ENCODE data around the gene OTUD4. TPM values are rescaled to one million over a fixed set of nuclear protein-coding genes. Genes with fewer than 3 reads are reported as not detected.

The OTUD4 gene
- polyA plus RNA-seq, 3 donors, result 7.5 to 14.4 (median 9.0) TPM

DNA sequence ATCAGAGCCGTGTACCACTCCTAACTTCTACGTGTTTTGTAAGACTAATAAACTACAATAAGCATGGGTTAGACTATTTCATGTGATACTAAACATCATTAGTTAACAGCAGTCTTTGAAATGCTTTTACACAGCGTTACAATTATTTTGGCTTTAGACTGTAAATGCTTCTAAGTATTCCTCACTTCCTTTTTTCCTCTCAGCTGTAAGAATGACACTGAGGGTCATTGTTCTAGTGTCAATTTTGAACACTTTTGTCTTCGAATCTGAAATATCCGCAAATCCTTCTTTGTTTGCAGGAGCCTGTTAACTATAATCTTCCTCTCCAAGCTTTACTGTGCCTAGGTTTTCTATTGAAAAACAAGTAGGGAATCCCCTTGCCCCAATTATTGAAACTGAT lies 80.7 kb downstream of the OTUD4 start:
- H3K9me3 ChIP-seq (replicated peaks in 1 of 2; ENCODE audit: control insufficient read depth in 1 of 2, insufficient read depth in 1 of 2, low read length in 2 of 2), result no peaks in the 10 kb centered on the region
- no CpG with 5 or more reads among the region's 5 CpGs for WGBS (ENCODE audit: insufficient coverage)
- peaks cover 33 to 43% of the 10 kb centered on the region in 2 donors for H3K4me1 ChIP-seq (ENCODE audit: control insufficient read depth in 1 of 2, insufficient read depth in 2 of 2, low read length in 2 of 2)
- H3K27ac ChIP-seq (ENCODE audit: low read depth in 1 of 2, low read length in 2 of 2), result peak overlapping the region in 1 of 2 donors; percentile 98
- intact Hi-C loops (cut with micrococcal nuclease), result loop anchor here in 1 of 2 donors (10.0 kb wide), 2 partner anchors 85 to 1585 kb away; partner anchors contain the start of genes OTUD4 and SMARCA5
- H4K20me1 ChIP-seq (ENCODE audit: insufficient read depth, low read length), result peaks cover 4% of the 10 kb centered on the region
- peaks cover 16 to 19% of the 10 kb centered on the region in 2 donors for H3K36me3 ChIP-seq (replicated peaks in 1 of 2; ENCODE audit: control insufficient read depth in 1 of 2, insufficient read depth in 2 of 2, low read length in 2 of 2)
- H3K4me2 ChIP-seq (replicated peaks; ENCODE audit: extremely low read depth, low read length, poor library complexity, severe bottlenecking), result peak overlapping the region; percentile 80
- no peaks in the 10 kb centered on the region for H3K27me3 ChIP-seq (ENCODE audit: control insufficient read depth in 2 of 2, insufficient read depth in 2 of 2, low read length in 2 of 2)
- DNase-seq, result peak in 2 of 3 donors; percentile 15 to 34
- no peak for TF ChIP-seq CTCF (IDR thresholded peaks at IDR 0.05)
- Mint-ChIP-seq H3K27ac (peak overlapping the region in 4 of 7 donors; percentile 48 to 99 (median 88)), H3K4me3 (peak overlapping the region; percentile 54 to 91), H3K4me1 (peaks cover 31% of the 10 kb centered on the region), H3K36me3 (peaks cover 11 to 12% of the 10 kb centered on the region in 2 donors), H3K9me3 (peaks cover under 1 to 4% (median 2%) of the 10 kb centered on the region in 7 donors), H3K27me3 (ENCODE audit: low read depth in 3 of 3) (no peaks in the 10 kb centered on the region)
- peak overlapping the region; percentile 38 for H2AFZ ChIP-seq (ENCODE audit: insufficient read depth, low read depth, low read length, poor library complexity, severe bottlenecking)
- no peak overlapping the region for H3K9ac ChIP-seq (ENCODE audit: insufficient read depth, low read length, poor library complexity, severe bottlenecking)
- H3K4me3 ChIP-seq (replicated peaks in 1 of 3; ENCODE audit: low read depth in 2 of 3, low read length in 3 of 3), result peak overlapping the region in 2 of 3 experiments; percentile 71 to 84
- peaks cover 93% of the 10 kb centered on the region for H3K79me2 ChIP-seq (ENCODE audit: insufficient read depth, low read length)

DNA sequence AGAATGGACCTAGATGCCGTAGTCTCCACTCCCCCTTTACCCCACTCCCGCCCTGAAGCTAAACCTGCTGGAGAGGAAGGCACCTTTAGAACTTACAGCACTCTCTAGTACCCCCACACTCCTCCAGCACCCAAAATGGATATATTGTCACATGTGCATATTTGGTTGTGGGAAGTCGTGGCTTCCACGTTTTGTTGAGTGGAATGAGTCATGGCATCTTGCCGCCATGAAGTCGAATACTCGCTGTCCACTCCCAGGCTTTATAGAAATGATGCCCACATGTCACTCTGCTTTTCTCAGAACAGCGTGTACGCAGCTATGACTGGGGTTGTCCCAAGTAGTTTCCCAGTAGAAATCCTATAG lies 81.7 kb downstream of the OTUD4 start:
- intact Hi-C loops (cut with micrococcal nuclease), result loop anchor here in 1 of 2 donors (10.0 kb wide), 1 partner anchor 1584 kb away; the partner anchor contains the start of gene SMARCA5
- peaks cover 6 to 10% of the 10 kb centered on the region in 2 donors for H3K9me3 ChIP-seq (replicated peaks in 1 of 2; ENCODE audit: control insufficient read depth in 1 of 2, insufficient read depth in 1 of 2, low read length in 2 of 2)
- WGBS (ENCODE audit: insufficient coverage), result no CpG with 5 or more reads among the region's 9 CpGs

More for the DNA sequence above, 81.7 kb downstream of the OTUD4 start:
- DNase-seq, result peak; percentile 75 to 88 (median 78)
- Histone ChIP-seq H3K4me3 (replicated peaks in 1 of 3; ENCODE audit: low read depth in 2 of 3, low read length in 3 of 3) (peak overlapping the region; percentile 71 to 84 (median 84)), H3K27ac (ENCODE audit: low read depth in 1 of 2, low read length in 2 of 2) (peak overlapping the region; percentile 95 to 98), H3K4me1 (ENCODE audit: control insufficient read depth in 1 of 2, insufficient read depth in 2 of 2, low read length in 2 of 2) (peaks cover 32 to 42% of the 10 kb centered on the region in 2 donors), H2AFZ (ENCODE audit: insufficient read depth, low read depth, low read length, poor library complexity, severe bottlenecking) (peak overlapping the region; percentile 89), H3K27me3 (ENCODE audit: control insufficient read depth in 2 of 2, insufficient read depth in 2 of 2, low read length in 2 of 2) (no peaks in the 10 kb centered on the region), H3K79me2 (ENCODE audit: insufficient read depth, low read length) (peaks cover 96% of the 10 kb centered on the region), H3K36me3 (replicated peaks in 1 of 2; ENCODE audit: control insufficient read depth in 1 of 2, insufficient read depth in 2 of 2, low read length in 2 of 2) (peaks cover 20 to 23% of the 10 kb centered on the region in 2 donors), H4K20me1 (ENCODE audit: insufficient read depth, low read length) (peaks cover 2% of the 10 kb centered on the region), H3K9ac (ENCODE audit: insufficient read depth, low read length, poor library complexity, severe bottlenecking) (peak overlapping the region; percentile 91), H3K4me2 (replicated peaks; ENCODE audit: extremely low read depth, low read length, poor library complexity, severe bottlenecking) (peak overlapping the region; percentile 80)
- H3K27me3 Mint-ChIP-seq (ENCODE audit: low read depth in 3 of 3), result no peaks in the 10 kb centered on the region
- peaks cover 18% of the 10 kb centered on the region in 2 donors for H3K36me3 Mint-ChIP-seq
- peaks cover 29% of the 10 kb centered on the region for H3K4me1 Mint-ChIP-seq
- no peak for TF ChIP-seq CTCF (IDR thresholded peaks at IDR 0.05)
- H3K4me3 Mint-ChIP-seq, result peak overlapping the region; percentile 91 to 98
- peak overlapping the region; percentile 93 to 100 (median 99) for H3K27ac Mint-ChIP-seq
- peaks cover 3 to 13% (median 11%) of the 10 kb centered on the region in 7 donors for H3K9me3 Mint-ChIP-seq
